ENCODE data around the gene TSHZ2.

Gene TSHZ2

GRCh38 chr20:53243152-53243551 is 271.0 kb downstream of the TSHZ2 start:
- Histone ChIP-seq H3K27ac (ENCODE audit: low read length) (no peak overlapping the region), H3K4me1 (ENCODE audit: control insufficient read depth, insufficient read depth, low read length) (no peaks in the 10 kb centered on the region), H3K27me3 (ENCODE audit: control insufficient read depth in 1 of 2, insufficient read depth in 2 of 2, low read length in 2 of 2) (no peaks in the 10 kb centered on the region), H3K9ac (ENCODE audit: low read length in 2 of 2) (no peak overlapping the region), H3K4me3 (ENCODE audit: low read length in 2 of 2) (no peak overlapping the region), H3K36me3 (ENCODE audit: control insufficient read depth in 2 of 2, insufficient read depth in 2 of 2, low read length in 2 of 2) (no peaks in the 10 kb centered on the region), H3K9me3 (ENCODE audit: control insufficient read depth in 2 of 2, low read length in 2 of 2) (no peaks in the 10 kb centered on the region)

- H3K9me3 ChIP-seq (ENCODE audit: control insufficient read depth in 2 of 2, low read length in 2 of 2): no peaks in the 10 kb centered on the region
- H3K4me1 ChIP-seq (ENCODE audit: control insufficient read depth, insufficient read depth, low read length): no peaks in the 10 kb centered on the region
- H3K27me3 ChIP-seq (ENCODE audit: control insufficient read depth in 1 of 2, insufficient read depth in 2 of 2, low read length in 2 of 2): no peaks in the 10 kb centered on the region
- no peak overlapping the region for H3K4me3 ChIP-seq (ENCODE audit: low read length in 2 of 2)
- H3K36me3 ChIP-seq (ENCODE audit: control insufficient read depth in 2 of 2, insufficient read depth in 2 of 2, low read length in 2 of 2): no peaks in the 10 kb centered on the region
- no peak overlapping the region for H3K27ac ChIP-seq (ENCODE audit: low read length)
- H3K9ac ChIP-seq (ENCODE audit: low read length in 2 of 2): no peak overlapping the region
These were observed 272.6 kb downstream of the TSHZ2 start for GRCh38 chr20:53244711-53245110.

- H3K27ac ChIP-seq (ENCODE audit: low read length): no peak overlapping the region
- no peak overlapping the region for H3K4me3 ChIP-seq (ENCODE audit: low read length in 2 of 2)
- H3K36me3 ChIP-seq (ENCODE audit: control insufficient read depth in 2 of 2, insufficient read depth in 2 of 2, low read length in 2 of 2): no peaks in the 10 kb centered on the region
- H3K27me3 ChIP-seq (ENCODE audit: control insufficient read depth in 1 of 2, insufficient read depth in 2 of 2, low read length in 2 of 2): no peaks in the 10 kb centered on the region
- no peaks in the 10 kb centered on the region for H3K4me1 ChIP-seq (ENCODE audit: control insufficient read depth, insufficient read depth, low read length)
- H3K9me3 ChIP-seq (ENCODE audit: control insufficient read depth in 2 of 2, low read length in 2 of 2): no peaks in the 10 kb centered on the region
- H3K9ac ChIP-seq (ENCODE audit: low read length in 2 of 2): no peak overlapping the region
These were observed 273.4 kb downstream of the TSHZ2 start for GRCh38 chr20:53245574-53245973.

GRCh38 chr20:53247468-53248103 is 275.4 kb downstream of the TSHZ2 start:
- no peak overlapping the region for H3K9ac ChIP-seq (ENCODE audit: low read length in 2 of 2)

GRCh38 chr20:53250456-53250855 is 278.3 kb downstream of the TSHZ2 start:
- Histone ChIP-seq H3K36me3 (ENCODE audit: control insufficient read depth in 2 of 2, insufficient read depth in 2 of 2, low read length in 2 of 2) (peaks cover 0 to 5% of the 10 kb centered on the region in 2 donors), H3K27me3 (ENCODE audit: control insufficient read depth in 1 of 2, insufficient read depth in 2 of 2, low read length in 2 of 2) (no peaks in the 10 kb centered on the region), H3K9me3 (ENCODE audit: control insufficient read depth in 2 of 2, low read length in 2 of 2) (peaks cover 0 to 3% of the 10 kb centered on the region in 2 donors), H3K9ac (ENCODE audit: low read length in 2 of 2) (no peak overlapping the region), H3K4me1 (ENCODE audit: control insufficient read depth, insufficient read depth, low read length) (no peaks in the 10 kb centered on the region), H3K27ac (ENCODE audit: low read length) (no peak overlapping the region), H3K4me3 (ENCODE audit: low read length in 2 of 2) (no peak overlapping the region)

More at GRCh38 chr20:53247468-53248103, 275.4 kb downstream of the TSHZ2 start:
- no peaks in the 10 kb centered on the region for H3K9me3 ChIP-seq (ENCODE audit: control insufficient read depth in 2 of 2, low read length in 2 of 2)
- no peaks in the 10 kb centered on the region for H3K27me3 ChIP-seq (ENCODE audit: control insufficient read depth in 1 of 2, insufficient read depth in 2 of 2, low read length in 2 of 2)
- no peak overlapping the region for H3K4me3 ChIP-seq (ENCODE audit: low read length in 2 of 2)
- no peaks in the 10 kb centered on the region for H3K36me3 ChIP-seq (ENCODE audit: control insufficient read depth in 2 of 2, insufficient read depth in 2 of 2, low read length in 2 of 2)
- no peak overlapping the region for H3K27ac ChIP-seq (ENCODE audit: low read length)
- no peaks in the 10 kb centered on the region for H3K4me1 ChIP-seq (ENCODE audit: control insufficient read depth, insufficient read depth, low read length)

GRCh38 chr20:53252002-53252401 is 279.8 kb downstream of the TSHZ2 start:
- Histone ChIP-seq H3K9ac (ENCODE audit: low read length in 2 of 2) (no peak overlapping the region), H3K36me3 (ENCODE audit: control insufficient read depth in 2 of 2, insufficient read depth in 2 of 2, low read length in 2 of 2) (peaks cover 0 to 5% of the 10 kb centered on the region in 2 donors), H3K9me3 (ENCODE audit: control insufficient read depth in 2 of 2, low read length in 2 of 2) (peaks cover 0 to 3% of the 10 kb centered on the region in 2 donors), H3K4me3 (ENCODE audit: low read length in 2 of 2) (no peak overlapping the region), H3K27me3 (ENCODE audit: control insufficient read depth in 1 of 2, insufficient read depth in 2 of 2, low read length in 2 of 2) (no peaks in the 10 kb centered on the region), H3K27ac (ENCODE audit: low read length) (no peak overlapping the region), H3K4me1 (ENCODE audit: control insufficient read depth, insufficient read depth, low read length) (no peaks in the 10 kb centered on the region)

- Histone ChIP-seq H3K27me3 (ENCODE audit: control insufficient read depth in 1 of 2, insufficient read depth in 2 of 2, low read length in 2 of 2) (no peaks in the 10 kb centered on the region), H3K9ac (ENCODE audit: low read length in 2 of 2) (no peak overlapping the region), H3K4me3 (ENCODE audit: low read length in 2 of 2) (no peak overlapping the region), H3K27ac (ENCODE audit: low read length) (no peak overlapping the region), H3K36me3 (ENCODE audit: control insufficient read depth in 2 of 2, insufficient read depth in 2 of 2, low read length in 2 of 2) (peaks cover 0 to 5% of the 10 kb centered on the region in 2 donors), H3K9me3 (ENCODE audit: control insufficient read depth in 2 of 2, low read length in 2 of 2) (peaks cover 0 to 3% of the 10 kb centered on the region in 2 donors), H3K4me1 (ENCODE audit: control insufficient read depth, insufficient read depth, low read length) (no peaks in the 10 kb centered on the region)
These were observed 281.5 kb downstream of the TSHZ2 start for GRCh38 chr20:53253668-53254067.

- Histone ChIP-seq H3K27ac (ENCODE audit: low read length) (no peak overlapping the region), H3K27me3 (ENCODE audit: control insufficient read depth in 1 of 2, insufficient read depth in 2 of 2, low read length in 2 of 2) (no peaks in the 10 kb centered on the region), H3K4me1 (ENCODE audit: control insufficient read depth, insufficient read depth, low read length) (no peaks in the 10 kb centered on the region), H3K9ac (ENCODE audit: low read length in 2 of 2) (no peak overlapping the region), H3K4me3 (ENCODE audit: low read length in 2 of 2) (no peak overlapping the region), H3K36me3 (ENCODE audit: control insufficient read depth in 2 of 2, insufficient read depth in 2 of 2, low read length in 2 of 2) (peaks cover 0 to 5% of the 10 kb centered on the region in 2 donors), H3K9me3 (ENCODE audit: control insufficient read depth in 2 of 2, low read length in 2 of 2) (peaks cover 0 to 3% of the 10 kb centered on the region in 2 donors)
These were observed 283.0 kb downstream of the TSHZ2 start for GRCh38 chr20:53255102-53255710.

- no peaks in the 10 kb centered on the region for H3K4me1 ChIP-seq (ENCODE audit: control insufficient read depth, insufficient read depth, low read length)
- peaks cover 0 to 4% of the 10 kb centered on the region in 2 donors for H3K27me3 ChIP-seq (ENCODE audit: control insufficient read depth in 1 of 2, insufficient read depth in 2 of 2, low read length in 2 of 2)
- H3K9ac ChIP-seq (ENCODE audit: low read length in 2 of 2): no peak overlapping the region
- H3K4me3 ChIP-seq (ENCODE audit: low read length in 2 of 2): no peak overlapping the region
- no peaks in the 10 kb centered on the region for H3K36me3 ChIP-seq (ENCODE audit: control insufficient read depth in 2 of 2, insufficient read depth in 2 of 2, low read length in 2 of 2)
- no peak overlapping the region for H3K27ac ChIP-seq (ENCODE audit: low read length)
- no peaks in the 10 kb centered on the region for H3K9me3 ChIP-seq (ENCODE audit: control insufficient read depth in 2 of 2, low read length in 2 of 2)
These were observed 286.6 kb downstream of the TSHZ2 start for GRCh38 chr20:53258741-53259140.

- H3K4me1 ChIP-seq (ENCODE audit: control insufficient read depth, insufficient read depth, low read length): no peaks in the 10 kb centered on the region
- no peaks in the 10 kb centered on the region for H3K36me3 ChIP-seq (ENCODE audit: control insufficient read depth in 2 of 2, insufficient read depth in 2 of 2, low read length in 2 of 2)
- no peak overlapping the region for H3K27ac ChIP-seq (ENCODE audit: low read length)
- H3K9ac ChIP-seq (ENCODE audit: low read length in 2 of 2): no peak overlapping the region
- H3K9me3 ChIP-seq (ENCODE audit: control insufficient read depth in 2 of 2, low read length in 2 of 2): no peaks in the 10 kb centered on the region
- no peak overlapping the region for H3K4me3 ChIP-seq (ENCODE audit: low read length in 2 of 2)
- H3K27me3 ChIP-seq (ENCODE audit: control insufficient read depth in 1 of 2, insufficient read depth in 2 of 2, low read length in 2 of 2): peaks cover 0 to 4% of the 10 kb centered on the region in 2 donors
These were observed 288.0 kb downstream of the TSHZ2 start for GRCh38 chr20:53260168-53260567.

DNA sequence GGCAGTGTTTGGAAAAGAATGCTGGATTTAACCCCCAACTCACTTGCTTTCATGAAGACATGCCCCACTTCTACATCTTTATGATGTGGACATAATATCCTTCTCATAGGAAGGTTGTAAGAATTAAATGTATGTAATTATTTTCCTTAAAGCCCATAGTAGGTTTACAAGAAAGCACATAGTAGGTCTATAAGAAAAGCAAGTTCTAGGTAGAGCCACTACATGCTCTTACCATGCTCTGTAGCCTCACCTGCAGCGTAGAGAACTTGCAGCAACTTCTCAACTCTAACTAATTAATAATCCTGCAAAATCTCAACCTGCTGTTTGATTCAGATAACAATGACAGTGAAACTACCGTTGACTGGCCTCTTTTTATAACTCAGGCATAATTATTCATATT is 288.4 kb downstream of the TSHZ2 start:
- Histone ChIP-seq H3K36me3 (ENCODE audit: control insufficient read depth in 2 of 2, insufficient read depth in 2 of 2, low read length in 2 of 2) (no peaks in the 10 kb centered on the region), H3K4me3 (ENCODE audit: low read length in 2 of 2) (no peak overlapping the region), H3K4me1 (ENCODE audit: control insufficient read depth, insufficient read depth, low read length) (no peaks in the 10 kb centered on the region), H3K27ac (ENCODE audit: low read length) (no peak overlapping the region), H3K9me3 (ENCODE audit: control insufficient read depth in 2 of 2, low read length in 2 of 2) (no peaks in the 10 kb centered on the region), H3K27me3 (ENCODE audit: control insufficient read depth in 1 of 2, insufficient read depth in 2 of 2, low read length in 2 of 2) (peaks cover 0 to 4% of the 10 kb centered on the region in 2 donors), H3K9ac (ENCODE audit: low read length in 2 of 2) (no peak overlapping the region)
